Nephron progenitor cell (in vitro differentiated cells): ENCODE data around the gene TSPAN15.

Experiments
- DNase-seq: peaks from one replicate; pipeline ENCODE4 v3.0.0; 2021
- H3K27ac Mint-ChIP-seq: 2 replicates; pipeline ENCODE4 v1.8.0; 2021; ENCODE audit warnings: mild to moderate bottlenecking, moderate library complexity, mixed read lengths
- H3K27me3 Mint-ChIP-seq: 2 replicates; pipeline ENCODE4 v1.8.0; 2021; ENCODE audit warnings: mild to moderate bottlenecking, low read depth, mixed read lengths; ENCODE audit not compliant: poor library complexity
- H3K36me3 Mint-ChIP-seq: 2 replicates; pipeline ENCODE4 v1.8.0; 2021; ENCODE audit warnings: low read depth, mixed read lengths
- H3K4me1 Mint-ChIP-seq: 2 replicates; pipeline ENCODE4 v1.8.0; 2021; ENCODE audit warnings: mixed read lengths
- H3K4me3 Mint-ChIP-seq: 2 replicates; pipeline ENCODE4 v1.8.0; 2021; ENCODE audit warnings: mild to moderate bottlenecking, moderate library complexity, mixed read lengths
- H3K9me3 Mint-ChIP-seq: 2 replicates; pipeline ENCODE4 v1.8.0; 2021; ENCODE audit warnings: mild to moderate bottlenecking, moderate library complexity, mixed read lengths
- CTCF ChIP-seq: fragments of 200-600 bp; sonication (generic); IDR thresholded peaks from 2 replicates; pipeline ENCODE4 v1.5.0; 2021; ENCODE audit warnings: antibody characterized with exemption

Gene TSPAN15

DNA sequence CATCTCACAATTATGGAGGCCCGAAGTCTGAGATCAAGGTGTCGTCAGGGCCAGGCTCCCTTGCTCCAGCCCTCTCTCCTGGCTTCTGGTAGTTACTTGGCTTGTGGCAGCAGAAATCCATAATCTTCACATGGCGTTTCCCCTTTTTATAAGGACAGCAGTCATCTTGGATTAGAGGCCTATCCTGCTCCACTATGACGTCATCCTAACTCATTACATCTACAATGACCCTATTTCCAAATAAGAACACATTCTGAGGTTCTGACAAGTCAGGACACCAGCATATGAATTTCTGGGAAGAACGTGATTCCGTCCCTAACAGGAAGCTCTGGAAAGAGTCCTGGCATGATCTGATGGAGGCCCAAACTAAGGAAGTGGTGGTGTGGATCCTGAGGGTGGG, 86.2 kb downstream of the TSPAN15 start:
- peaks cover 63% of the 10 kb centered on the region for H3K9me3 Mint-ChIP-seq
- H3K27me3 Mint-ChIP-seq: peaks cover 23% of the 10 kb centered on the region
- no peak for DNase-seq
- no peaks in the 10 kb centered on the region for H3K4me1 Mint-ChIP-seq
- TF ChIP-seq CTCF: no peak
- no peak overlapping the region for H3K4me3 Mint-ChIP-seq
- peaks cover 14% of the 10 kb centered on the region for H3K36me3 Mint-ChIP-seq
- no peak overlapping the region for H3K27ac Mint-ChIP-seq

- Mint-ChIP-seq H3K4me1 (no peaks in the 10 kb centered on the region), H3K9me3 (peaks cover 62% of the 10 kb centered on the region), H3K4me3 (no peak overlapping the region), H3K27me3 (peaks cover 22% of the 10 kb centered on the region), H3K27ac (no peak overlapping the region), H3K36me3 (peaks cover 15% of the 10 kb centered on the region)
- TF ChIP-seq CTCF: no peak
- no peak for DNase-seq
These were observed 87.2 kb downstream of the TSPAN15 start for GRCh38 chr10:69538461-69538860.

GRCh38 chr10:69541463-69541862, 90.2 kb downstream of the TSPAN15 start:
- H3K4me1 Mint-ChIP-seq: no peaks in the 10 kb centered on the region
- H3K9me3 Mint-ChIP-seq: peaks cover 62% of the 10 kb centered on the region
- peaks cover 15% of the 10 kb centered on the region for H3K36me3 Mint-ChIP-seq
- H3K27me3 Mint-ChIP-seq: peaks cover 26% of the 10 kb centered on the region
- DNase-seq: no peak
- no peak for TF ChIP-seq CTCF
- H3K4me3 Mint-ChIP-seq: no peak overlapping the region
- no peak overlapping the region for H3K27ac Mint-ChIP-seq

GRCh38 chr10:69549959-69550358, 98.7 kb downstream of the TSPAN15 start:
- no peak for TF ChIP-seq CTCF
- Mint-ChIP-seq H3K36me3 (no peaks in the 10 kb centered on the region), H3K4me3 (no peak overlapping the region), H3K27ac (no peak overlapping the region), H3K9me3 (peaks cover 57% of the 10 kb centered on the region), H3K27me3 (peaks cover 50% of the 10 kb centered on the region), H3K4me1 (no peaks in the 10 kb centered on the region)
- DNase-seq: no peak

- Mint-ChIP-seq H3K4me1 (no peaks in the 10 kb centered on the region), H3K36me3 (no peaks in the 10 kb centered on the region), H3K27ac (no peak overlapping the region), H3K27me3 (peaks cover 50% of the 10 kb centered on the region), H3K4me3 (no peak overlapping the region), H3K9me3 (peaks cover 47% of the 10 kb centered on the region)
- no peak for TF ChIP-seq CTCF
- no peak for DNase-seq
These were observed 101.0 kb downstream of the TSPAN15 start for GRCh38 chr10:69552268-69552667.

DNA sequence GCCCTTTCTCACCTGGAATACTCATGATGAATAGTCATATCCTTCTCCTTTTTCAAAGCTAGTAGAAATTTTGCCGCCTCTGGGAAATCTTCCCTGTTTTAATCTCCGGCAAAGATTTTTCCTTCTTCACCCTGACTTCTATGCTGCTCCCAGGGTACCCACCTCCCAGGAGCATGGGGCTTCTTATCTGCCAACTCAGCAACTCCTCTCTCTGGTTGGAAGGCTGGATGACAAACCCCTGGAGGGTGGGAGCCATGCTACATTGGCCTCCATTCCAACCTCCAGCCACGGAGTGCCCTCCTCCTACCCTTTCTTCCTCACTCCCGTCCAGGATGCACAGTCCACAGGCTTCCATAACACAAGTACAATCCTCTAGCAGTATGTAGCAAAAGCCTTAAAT, 102.1 kb downstream of the TSPAN15 start:
- H3K36me3 Mint-ChIP-seq: no peaks in the 10 kb centered on the region
- H3K9me3 Mint-ChIP-seq: peaks cover 38% of the 10 kb centered on the region
- H3K4me3 Mint-ChIP-seq: no peak overlapping the region
- no peaks in the 10 kb centered on the region for H3K4me1 Mint-ChIP-seq
- H3K27me3 Mint-ChIP-seq: peaks cover 50% of the 10 kb centered on the region
- H3K27ac Mint-ChIP-seq: no peak overlapping the region
- DNase-seq: no peak
- no peak for TF ChIP-seq CTCF
